Raji (cell line): ENCODE results near the gene GGACT.

Source experiments
- POLR2A ChIP-seq: IDR thresholded peaks from 2 replicates; pipeline ENCODE4 v1.6.1; 2011; ENCODE audit warnings: low read depth, low read length, control low read depth; ENCODE audit not compliant: insufficient read depth

GGACT gene

GRCh38 chr13:100608906-100609305, 20.3 kb upstream of the GGACT start:
- TF ChIP-seq POLR2A: no peak

GRCh38 chr13:100608489-100608888, 19.9 kb upstream of the GGACT start:
- no peak for TF ChIP-seq POLR2A

GRCh38 chr13:100604918-100605710, 16.5 kb upstream of the GGACT start:
- no peak for TF ChIP-seq POLR2A

- TF ChIP-seq POLR2A: no peak
These were observed 14.0 kb upstream of the GGACT start for GRCh38 chr13:100602493-100603111.

- TF ChIP-seq POLR2A: no peak
These were observed 13.1 kb upstream of the GGACT start for GRCh38 chr13:100601716-100602115.

- TF ChIP-seq POLR2A: no peak
These were observed 12.3 kb upstream of the GGACT start for GRCh38 chr13:100600915-100601314.

GRCh38 chr13:100600461-100600860, 11.9 kb upstream of the GGACT start:
- TF ChIP-seq POLR2A: no peak

- no peak for TF ChIP-seq POLR2A
These were observed 8.7 kb upstream of the GGACT start for GRCh38 chr13:100597253-100597652.

GRCh38 chr13:100596516-100596915, 7.9 kb upstream of the GGACT start:
- no peak for TF ChIP-seq POLR2A

- TF ChIP-seq POLR2A: no peak
These were observed 6.1 kb upstream of the GGACT start for GRCh38 chr13:100594731-100595130.

GRCh38 chr13:100594255-100594654, 5.7 kb upstream of the GGACT start:
- TF ChIP-seq POLR2A: no peak

- TF ChIP-seq POLR2A: no peak
These were observed 663 bp upstream of the GGACT start for GRCh38 chr13:100589178-100589725.

- TF ChIP-seq POLR2A: no peak
These were observed 3.7 kb downstream of the GGACT start for GRCh38 chr13:100584896-100585295.

- TF ChIP-seq POLR2A: no peak
These were observed 7.1 kb downstream of the GGACT start for GRCh38 chr13:100581504-100581903.

GRCh38 chr13:100581030-100581429, 7.6 kb downstream of the GGACT start:
- TF ChIP-seq POLR2A: no peak

GRCh38 chr13:100580045-100580444, 8.5 kb downstream of the GGACT start:
- TF ChIP-seq POLR2A: no peak
